ENCODE measurements around the gene HOXB8.

The HOXB8 gene

GRCh38 chr17:48567209-48567608, 47.9 kb downstream of the HOXB8 start:
- no peak for DNase-seq

GRCh38 chr17:48566717-48567116, 48.4 kb downstream of the HOXB8 start:
- DNase-seq: no peak

GRCh38 chr17:48565925-48566710, 49.0 kb downstream of the HOXB8 start:
- DNase-seq: no peak

- DNase-seq: no peak
Measured at GRCh38 chr17:48565022-48565554, 50.0 kb downstream of the HOXB8 start.

GRCh38 chr17:48564188-48565021, 50.7 kb downstream of the HOXB8 start:
- DNase-seq: no peak

- DNase-seq: no peak
Measured at GRCh38 chr17:48563867-48564187, 51.3 kb downstream of the HOXB8 start.

- DNase-seq: no peak
Measured at GRCh38 chr17:48563385-48563838, 51.7 kb downstream of the HOXB8 start.

- DNase-seq: no peak
Measured at GRCh38 chr17:48562934-48563333, 52.2 kb downstream of the HOXB8 start.

All from activated T-cell treated with anti-CD3 and anti-CD28 coated beads for 4 hours (primary cell).